Amygdala (tissue), 56 donors: ENCODE results near the gene STAM.
A peak's percentile ranks its signal among the peaks of the same experiment; 100 is the strongest.

Experiments
- DNase-seq, 56 donors: peaks; one replicate each; lab custom pipeline; 2025; lab: John Stamatoyannopoulos, UW

Gene STAM

GRCh38 chr10:17671307-17671706 lies 27.4 kb downstream of the STAM start:
- DNase-seq: no peak

DNA sequence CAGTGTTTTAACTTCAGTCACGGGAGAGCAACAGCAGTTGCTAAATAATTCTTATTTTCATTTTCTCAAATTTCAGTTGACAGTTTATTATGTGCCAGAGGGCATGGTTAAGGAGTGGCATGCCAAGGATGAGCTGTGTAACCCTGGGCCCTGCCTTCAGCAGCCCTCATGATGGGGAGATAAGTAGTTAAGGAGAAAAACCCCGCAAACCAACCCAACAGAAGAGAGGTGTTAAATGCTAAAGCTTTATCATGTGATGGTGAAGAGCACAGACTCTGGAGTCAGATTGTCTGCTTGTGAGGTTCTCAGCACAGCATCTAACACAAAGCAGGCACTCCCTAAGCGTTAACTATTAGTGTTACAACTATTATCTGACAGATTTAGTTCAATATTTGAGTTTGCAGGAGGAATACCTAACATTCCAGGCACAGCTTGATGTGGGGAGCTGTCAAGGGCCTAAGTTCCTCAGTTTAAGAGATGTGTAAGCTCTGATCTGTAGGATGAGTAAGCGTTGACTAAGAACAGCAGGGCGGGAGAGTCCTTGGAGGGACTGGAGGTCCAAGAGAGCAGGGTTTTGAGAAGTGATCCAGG lies 29.6 kb downstream of the STAM start:
- DNase-seq: no peak

DNA sequence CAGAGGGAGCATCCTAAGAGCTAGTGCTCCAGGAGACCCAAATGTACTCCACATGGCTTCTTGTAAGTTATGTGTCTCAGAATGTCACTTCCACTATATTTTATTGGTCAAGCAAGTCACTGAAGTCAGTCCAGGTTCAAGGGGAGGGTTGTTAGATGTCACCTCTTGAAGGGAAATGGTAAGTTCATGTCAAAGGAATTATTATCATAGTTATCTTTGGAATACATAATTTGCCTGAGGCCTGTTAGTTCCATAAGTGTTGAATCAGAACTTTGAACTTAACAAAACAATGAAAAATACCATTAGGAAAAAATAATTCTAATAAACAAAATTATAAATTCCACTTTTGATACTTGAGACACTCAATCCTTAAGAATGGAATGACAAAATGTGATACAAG lies 30.6 kb downstream of the STAM start:
- no peak for DNase-seq

DNA sequence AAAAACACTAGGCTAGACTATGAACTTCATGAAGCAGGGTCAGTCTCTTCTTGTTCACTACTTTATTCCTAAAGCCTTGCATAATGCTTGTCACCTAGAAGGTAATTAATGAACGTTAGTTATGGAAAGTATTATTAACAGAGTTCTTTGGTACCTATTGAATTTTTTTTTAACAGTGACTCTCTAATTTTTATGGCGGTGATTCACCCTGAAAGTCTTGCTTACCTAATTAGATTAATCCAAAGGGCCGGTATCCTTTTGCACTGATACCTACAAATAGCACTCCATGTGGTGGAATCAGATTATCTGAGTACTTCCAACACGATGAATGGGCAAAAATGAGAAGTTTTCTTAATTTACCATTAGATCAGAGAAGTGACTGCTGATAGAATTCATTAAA lies 31.7 kb downstream of the STAM start:
- DNase-seq: no peak

GRCh38 chr10:17676919-17677318 lies 33.0 kb downstream of the STAM start:
- no peak for DNase-seq

- no peak for DNase-seq
Observed at GRCh38 chr10:17682236-17682946, 38.4 kb downstream of the STAM start.

- no peak for DNase-seq
Observed at GRCh38 chr10:17683541-17683940, 39.6 kb downstream of the STAM start.

- no peak for DNase-seq
Observed at GRCh38 chr10:17684537-17684936, 40.6 kb downstream of the STAM start.

GRCh38 chr10:17685233-17685840 lies 41.4 kb downstream of the STAM start:
- no peak for DNase-seq

- DNase-seq: no peak
Observed at GRCh38 chr10:17687117-17687831, 43.3 kb downstream of the STAM start.

DNA sequence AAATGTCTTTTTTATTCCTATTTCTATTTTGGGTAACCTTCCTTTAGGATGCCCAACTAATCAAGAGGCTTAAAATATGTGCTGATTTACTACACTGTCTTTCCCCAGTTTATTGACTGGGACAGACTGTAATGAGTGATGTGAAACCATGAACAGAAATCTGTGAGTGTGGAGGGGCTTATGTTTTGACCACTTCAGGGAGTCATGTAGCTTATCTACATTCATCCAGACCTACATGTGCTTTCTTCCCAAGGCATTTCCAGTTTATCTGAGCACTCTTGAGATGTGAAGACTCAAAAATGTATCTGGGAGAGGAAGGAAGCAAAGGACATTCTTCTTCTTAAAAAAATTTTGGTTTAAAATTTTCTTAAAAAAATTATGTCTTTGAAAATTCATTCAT lies 45.2 kb downstream of the STAM start:
- no peak for DNase-seq

DNA sequence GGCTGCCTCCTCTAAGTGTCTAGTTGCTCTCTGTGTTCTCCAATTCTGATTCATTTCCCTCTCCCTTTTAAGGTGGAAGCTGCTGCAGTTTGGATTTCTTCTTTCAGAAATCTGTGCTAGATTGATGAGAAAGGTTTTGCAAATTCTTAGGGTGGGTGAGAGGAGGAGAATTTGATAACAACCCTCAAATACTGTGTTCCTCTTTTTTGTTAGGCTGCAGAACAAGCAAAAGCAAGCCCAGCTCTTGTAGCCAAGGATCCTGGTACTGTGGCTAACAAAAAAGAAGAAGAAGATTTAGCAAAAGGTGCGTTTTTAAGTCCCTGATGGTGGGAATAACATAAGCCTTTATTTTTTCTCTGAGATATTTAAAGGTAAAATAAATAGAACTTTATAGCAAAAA lies 49.1 kb downstream of the STAM start:
- DNase-seq: no peak

DNA sequence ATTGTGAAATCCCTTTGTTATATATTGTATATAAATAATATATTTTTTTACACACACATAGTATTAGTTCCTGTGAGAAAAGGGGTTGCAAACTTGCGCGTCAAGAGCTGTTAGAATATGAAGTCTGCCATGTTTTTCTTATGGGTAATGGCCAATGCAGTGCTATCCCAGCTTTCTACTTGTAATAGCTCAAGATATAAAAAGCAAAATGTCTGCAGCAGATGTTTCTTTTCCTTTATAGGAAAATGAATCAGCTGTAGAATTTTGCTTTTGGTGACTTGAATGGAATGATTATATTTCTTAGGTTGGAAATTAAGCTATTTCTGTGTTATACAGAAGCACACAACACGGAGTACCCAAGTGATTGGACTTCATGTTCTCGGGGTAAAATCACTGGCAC lies 54.7 kb downstream of the STAM start:
- no peak for DNase-seq

GRCh38 chr10:17701301-17701700 lies 57.4 kb downstream of the STAM start:
- DNase-seq: no peak

DNA sequence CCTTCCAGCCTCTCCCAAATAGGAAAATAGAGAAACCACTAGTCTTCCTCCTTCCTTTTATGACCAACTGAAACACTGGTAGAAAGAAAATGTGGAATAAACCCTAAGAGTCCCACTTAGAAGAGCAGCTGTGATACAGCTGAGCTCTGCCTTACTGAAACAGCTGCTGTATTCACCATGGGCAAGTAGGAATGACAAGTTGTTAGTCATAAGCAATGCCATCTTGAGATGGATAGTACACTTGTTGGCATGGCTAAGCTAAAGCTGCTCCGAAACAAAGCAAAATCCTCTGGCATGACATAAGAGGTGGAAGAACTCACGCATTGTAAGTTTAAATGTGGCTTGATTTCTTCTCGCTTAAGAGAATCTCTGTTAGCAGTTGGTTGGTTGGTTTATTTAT lies 59.8 kb downstream of the STAM start:
- DNase-seq: no peak

- no peak for DNase-seq
Observed at GRCh38 chr10:17708821-17709220, 64.9 kb downstream of the STAM start.

DNA sequence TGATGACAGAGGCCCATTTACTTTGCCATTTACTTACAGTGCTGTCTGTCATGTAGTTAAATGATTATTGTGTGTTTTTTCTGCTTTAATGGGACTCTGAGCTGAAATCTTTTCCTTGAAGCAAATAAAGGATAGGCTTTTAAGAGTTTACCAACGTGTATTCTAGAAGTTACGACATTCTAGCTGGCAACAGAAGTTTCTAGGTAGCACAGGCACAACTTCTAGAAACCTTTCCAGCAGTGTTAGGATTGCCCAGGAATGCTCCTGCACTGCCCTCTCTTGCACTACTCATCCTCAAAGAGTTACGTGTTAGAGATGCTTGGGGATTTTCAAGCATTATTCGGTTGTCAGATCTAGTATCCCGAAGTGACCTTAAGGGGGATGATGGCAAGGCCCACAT lies 65.5 kb downstream of the STAM start:
- no peak for DNase-seq

GRCh38 chr10:17710181-17710580 lies 66.2 kb downstream of the STAM start:
- DNase-seq: no peak

- no peak for DNase-seq
Observed at GRCh38 chr10:17712053-17712452, 68.1 kb downstream of the STAM start.

GRCh38 chr10:17712717-17713471 lies 68.9 kb downstream of the STAM start:
- peak in 5 of 56 donors; percentile 3 to 21 (median 9) for DNase-seq

DNA sequence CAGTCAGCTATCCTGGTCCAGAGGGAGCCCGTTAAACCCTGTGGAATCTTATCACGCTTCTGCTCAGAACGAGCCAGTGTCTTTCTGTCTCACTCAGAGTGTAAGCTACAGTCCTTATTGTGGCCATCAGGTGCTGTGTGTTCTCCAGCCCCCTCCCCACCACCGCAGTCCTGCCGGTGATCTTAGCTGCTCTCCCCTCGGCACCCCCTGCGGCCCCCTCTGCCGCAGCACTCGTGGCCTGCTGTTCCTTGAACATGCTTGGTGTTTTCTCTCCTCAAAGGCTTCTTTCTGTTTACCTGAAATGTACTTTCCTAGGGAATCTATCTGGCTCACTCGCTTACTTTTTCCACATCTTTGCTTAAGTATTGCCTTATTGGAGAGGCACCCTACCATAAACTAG lies 69.8 kb downstream of the STAM start:
- DNase-seq: no peak
